ENCODE data around the gene RFC5. TPM values are rescaled to one million over a fixed set of nuclear protein-coding genes. Genes with fewer than 3 reads are reported as not detected.

The RFC5 gene
- total and polyA plus RNA-seq, 2 of the 13 experiments (the other 11 are each of a cell fraction or from before 2014, with no cell fraction given): 16.8 to 51.4 TPM

DNA sequence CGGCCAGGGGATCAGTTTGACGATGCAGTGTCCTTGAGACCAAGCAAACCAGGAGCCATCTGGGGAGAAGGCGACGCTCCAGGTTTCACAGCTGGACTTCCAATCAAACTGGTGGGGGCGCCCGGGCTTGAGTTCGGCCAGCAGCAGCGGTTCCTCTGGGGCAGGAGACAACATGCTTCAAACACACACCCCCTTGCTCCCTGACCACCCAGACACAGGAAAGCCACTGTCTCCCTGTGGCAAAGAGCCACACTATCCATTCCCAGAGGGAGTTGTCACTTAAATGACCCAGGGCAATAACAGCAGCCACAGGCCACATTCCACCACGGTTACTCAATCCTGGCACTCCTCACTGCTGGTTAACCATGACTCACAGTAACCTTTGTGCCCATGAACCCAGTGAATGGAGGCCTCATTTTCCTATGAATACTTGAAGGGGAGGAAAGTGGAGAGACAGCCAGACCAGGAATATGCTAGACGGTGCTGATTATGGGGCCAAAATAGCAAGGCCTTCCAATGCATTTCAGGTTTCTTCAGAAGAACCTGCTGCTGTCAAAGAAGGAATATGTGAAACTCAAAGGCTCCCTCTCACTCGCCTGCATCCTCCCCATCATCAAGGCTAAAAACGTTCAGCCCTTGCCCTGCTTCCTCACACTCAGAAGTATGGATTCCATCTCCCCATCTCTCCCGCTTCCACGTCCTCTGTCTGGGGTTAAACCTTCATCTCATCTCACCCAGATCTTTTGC is 36.0 kb downstream of the RFC5 start (continued):
- TF ChIP-seq, protein P1, sequence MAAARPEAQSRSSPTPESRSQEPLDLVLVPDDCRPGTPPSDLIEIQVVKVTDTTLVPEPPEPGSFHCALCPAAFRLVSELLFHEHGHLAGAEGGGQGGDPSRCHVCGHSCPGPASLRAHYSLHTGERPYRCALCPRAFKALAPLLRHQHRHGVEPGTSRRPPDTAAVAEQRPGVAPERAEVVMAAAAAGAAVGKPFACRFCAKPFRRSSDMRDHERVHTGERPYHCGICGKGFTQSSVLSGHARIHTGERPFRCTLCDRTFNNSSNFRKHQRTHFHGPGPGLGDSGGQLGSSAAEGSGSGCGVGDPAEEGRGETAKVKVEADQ (CRISPR knock-in tag; IDR thresholded peaks at IDR 0.05; ENCODE audit: borderline replicate concordance): no peak
- TF ChIP-seq, protein P2, sequence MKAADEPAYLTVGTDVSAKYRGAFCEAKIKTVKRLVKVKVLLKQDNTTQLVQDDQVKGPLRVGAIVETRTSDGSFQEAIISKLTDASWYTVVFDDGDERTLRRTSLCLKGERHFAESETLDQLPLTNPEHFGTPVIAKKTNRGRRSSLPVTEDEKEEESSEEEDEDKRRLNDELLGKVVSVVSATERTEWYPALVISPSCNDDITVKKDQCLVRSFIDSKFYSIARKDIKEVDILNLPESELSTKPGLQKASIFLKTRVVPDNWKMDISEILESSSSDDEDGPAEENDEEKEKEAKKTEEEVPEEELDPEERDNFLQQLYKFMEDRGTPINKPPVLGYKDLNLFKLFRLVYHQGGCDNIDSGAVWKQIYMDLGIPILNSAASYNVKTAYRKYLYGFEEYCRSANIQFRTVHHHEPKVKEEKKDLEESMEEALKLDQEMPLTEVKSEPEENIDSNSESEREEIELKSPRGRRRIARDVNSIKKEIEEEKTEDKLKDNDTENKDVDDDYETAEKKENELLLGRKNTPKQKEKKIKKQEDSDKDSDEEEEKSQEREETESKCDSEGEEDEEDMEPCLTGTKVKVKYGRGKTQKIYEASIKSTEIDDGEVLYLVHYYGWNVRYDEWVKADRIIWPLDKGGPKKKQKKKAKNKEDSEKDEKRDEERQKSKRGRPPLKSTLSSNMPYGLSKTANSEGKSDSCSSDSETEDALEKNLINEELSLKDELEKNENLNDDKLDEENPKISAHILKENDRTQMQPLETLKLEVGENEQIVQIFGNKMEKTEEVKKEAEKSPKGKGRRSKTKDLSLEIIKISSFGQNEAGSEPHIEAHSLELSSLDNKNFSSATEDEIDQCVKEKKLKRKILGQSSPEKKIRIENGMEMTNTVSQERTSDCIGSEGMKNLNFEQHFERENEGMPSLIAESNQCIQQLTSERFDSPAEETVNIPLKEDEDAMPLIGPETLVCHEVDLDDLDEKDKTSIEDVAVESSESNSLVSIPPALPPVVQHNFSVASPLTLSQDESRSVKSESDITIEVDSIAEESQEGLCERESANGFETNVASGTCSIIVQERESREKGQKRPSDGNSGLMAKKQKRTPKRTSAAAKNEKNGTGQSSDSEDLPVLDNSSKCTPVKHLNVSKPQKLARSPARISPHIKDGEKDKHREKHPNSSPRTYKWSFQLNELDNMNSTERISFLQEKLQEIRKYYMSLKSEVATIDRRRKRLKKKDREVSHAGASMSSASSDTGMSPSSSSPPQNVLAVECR (CRISPR knock-in tag; IDR thresholded peaks at IDR 0.05; ENCODE audit: borderline replicate concordance): peak; percentile 78; the same call in 1 of the 2 replicates
- no peak for TF ChIP-seq ZFP82 (CRISPR knock-in tag; IDR thresholded peaks at IDR 0.05; ENCODE audit: borderline replicate concordance)
- TF ChIP-seq ZBTB1 (CRISPR knock-in tag; IDR thresholded peaks at IDR 0.05; ENCODE audit: borderline replicate concordance): no peak
- TF ChIP-seq, protein P3, sequence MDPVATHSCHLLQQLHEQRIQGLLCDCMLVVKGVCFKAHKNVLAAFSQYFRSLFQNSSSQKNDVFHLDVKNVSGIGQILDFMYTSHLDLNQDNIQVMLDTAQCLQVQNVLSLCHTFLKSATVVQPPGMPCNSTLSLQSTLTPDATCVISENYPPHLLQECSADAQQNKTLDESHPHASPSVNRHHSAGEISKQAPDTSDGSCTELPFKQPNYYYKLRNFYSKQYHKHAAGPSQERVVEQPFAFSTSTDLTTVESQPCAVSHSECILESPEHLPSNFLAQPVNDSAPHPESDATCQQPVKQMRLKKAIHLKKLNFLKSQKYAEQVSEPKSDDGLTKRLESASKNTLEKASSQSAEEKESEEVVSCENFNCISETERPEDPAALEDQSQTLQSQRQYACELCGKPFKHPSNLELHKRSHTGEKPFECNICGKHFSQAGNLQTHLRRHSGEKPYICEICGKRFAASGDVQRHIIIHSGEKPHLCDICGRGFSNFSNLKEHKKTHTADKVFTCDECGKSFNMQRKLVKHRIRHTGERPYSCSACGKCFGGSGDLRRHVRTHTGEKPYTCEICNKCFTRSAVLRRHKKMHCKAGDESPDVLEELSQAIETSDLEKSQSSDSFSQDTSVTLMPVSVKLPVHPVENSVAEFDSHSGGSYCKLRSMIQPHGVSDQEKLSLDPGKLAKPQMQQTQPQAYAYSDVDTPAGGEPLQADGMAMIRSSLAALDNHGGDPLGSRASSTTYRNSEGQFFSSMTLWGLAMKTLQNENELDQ (CRISPR knock-in tag; IDR thresholded peaks at IDR 0.05; ENCODE audit: borderline replicate concordance): no peak
- TF ChIP-seq ZNF792 (CRISPR knock-in tag; IDR thresholded peaks at IDR 0.05): peak; percentile 98
- no peak; the same call in 1 of the 2 replicates for TF ChIP-seq HOXD1 (CRISPR knock-in tag; IDR thresholded peaks at IDR 0.05)
- TF ChIP-seq ZNF121 (CRISPR knock-in tag; IDR thresholded peaks at IDR 0.05): 0 out of 2 replicates have a peak, but pooled peaks have one; percentile 26
- TF ChIP-seq HES4 (CRISPR knock-in tag; IDR thresholded peaks at IDR 0.05; ENCODE audit: borderline replicate concordance): no peak
- no peak for TF ChIP-seq ZNF7 (CRISPR knock-in tag; IDR thresholded peaks at IDR 0.05)
- TF ChIP-seq ATM (IDR thresholded peaks at IDR 0.05; ENCODE audit: borderline replicate concordance): no peak
- no peak for TF ChIP-seq ZNF562 (CRISPR knock-in tag; IDR thresholded peaks at IDR 0.05; ENCODE audit: borderline replicate concordance)
- 0 out of 2 replicates have a peak, but pooled peaks have one; percentile 44 for TF ChIP-seq DNMT1 (CRISPR knock-in tag; IDR thresholded peaks at IDR 0.05)
- no peak for TF ChIP-seq ADNP (CRISPR knock-in tag; IDR thresholded peaks at IDR 0.05)
- TF ChIP-seq, protein P4, sequence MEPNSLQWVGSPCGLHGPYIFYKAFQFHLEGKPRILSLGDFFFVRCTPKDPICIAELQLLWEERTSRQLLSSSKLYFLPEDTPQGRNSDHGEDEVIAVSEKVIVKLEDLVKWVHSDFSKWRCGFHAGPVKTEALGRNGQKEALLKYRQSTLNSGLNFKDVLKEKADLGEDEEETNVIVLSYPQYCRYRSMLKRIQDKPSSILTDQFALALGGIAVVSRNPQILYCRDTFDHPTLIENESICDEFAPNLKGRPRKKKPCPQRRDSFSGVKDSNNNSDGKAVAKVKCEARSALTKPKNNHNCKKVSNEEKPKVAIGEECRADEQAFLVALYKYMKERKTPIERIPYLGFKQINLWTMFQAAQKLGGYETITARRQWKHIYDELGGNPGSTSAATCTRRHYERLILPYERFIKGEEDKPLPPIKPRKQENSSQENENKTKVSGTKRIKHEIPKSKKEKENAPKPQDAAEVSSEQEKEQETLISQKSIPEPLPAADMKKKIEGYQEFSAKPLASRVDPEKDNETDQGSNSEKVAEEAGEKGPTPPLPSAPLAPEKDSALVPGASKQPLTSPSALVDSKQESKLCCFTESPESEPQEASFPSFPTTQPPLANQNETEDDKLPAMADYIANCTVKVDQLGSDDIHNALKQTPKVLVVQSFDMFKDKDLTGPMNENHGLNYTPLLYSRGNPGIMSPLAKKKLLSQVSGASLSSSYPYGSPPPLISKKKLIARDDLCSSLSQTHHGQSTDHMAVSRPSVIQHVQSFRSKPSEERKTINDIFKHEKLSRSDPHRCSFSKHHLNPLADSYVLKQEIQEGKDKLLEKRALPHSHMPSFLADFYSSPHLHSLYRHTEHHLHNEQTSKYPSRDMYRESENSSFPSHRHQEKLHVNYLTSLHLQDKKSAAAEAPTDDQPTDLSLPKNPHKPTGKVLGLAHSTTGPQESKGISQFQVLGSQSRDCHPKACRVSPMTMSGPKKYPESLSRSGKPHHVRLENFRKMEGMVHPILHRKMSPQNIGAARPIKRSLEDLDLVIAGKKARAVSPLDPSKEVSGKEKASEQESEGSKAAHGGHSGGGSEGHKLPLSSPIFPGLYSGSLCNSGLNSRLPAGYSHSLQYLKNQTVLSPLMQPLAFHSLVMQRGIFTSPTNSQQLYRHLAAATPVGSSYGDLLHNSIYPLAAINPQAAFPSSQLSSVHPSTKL (CRISPR knock-in tag; IDR thresholded peaks at IDR 0.05): peak; percentile 98
- no peak for TF ChIP-seq SAFB2 (CRISPR knock-in tag; IDR thresholded peaks at IDR 0.05; ENCODE audit: borderline replicate concordance, low read depth)
- no peak for TF ChIP-seq PHB2 (IDR thresholded peaks at IDR 0.05; ENCODE audit: partially characterized antibody)
- no peak for TF ChIP-seq ZFP36 (IDR thresholded peaks at IDR 0.05; ENCODE audit: borderline replicate concordance, low read depth, low read length, partially characterized antibody)
